Measurements from ENCODE around the gene LZTFL1.

The LZTFL1 gene

GRCh38 chr3:45841757-45842491 lies at the start of gene LZTFL1:
TSS of gene LZTFL1 (minus strand) at chr3:45842119. CDS start at chr3:45841991, 128 bp downstream.
- peak; percentile 92 for DNase-seq

GRCh38 chr3:45890405-45890804 lies 48.5 kb upstream of the LZTFL1 start:
- DNase-seq: no peak

GRCh38 chr3:45889337-45889736 lies 47.4 kb upstream of the LZTFL1 start:
- no peak for DNase-seq

GRCh38 chr3:45887759-45888511 lies 46.0 kb upstream of the LZTFL1 start:
- no peak for DNase-seq

- no peak for DNase-seq
These were observed 45.4 kb upstream of the LZTFL1 start for GRCh38 chr3:45887285-45887684.

- DNase-seq: no peak
These were observed 44.2 kb upstream of the LZTFL1 start, which contains the start of gene CCR9 for GRCh38 chr3:45885979-45886705. TSS of gene CCR9 (plus strand) at chr3:45886543. CDS start at chr3:45894934, 8,391 bp downstream.

GRCh38 chr3:45884368-45885201 lies 42.7 kb upstream of the LZTFL1 start:
- DNase-seq: no peak

GRCh38 chr3:45881078-45882022 lies 39.4 kb upstream of the LZTFL1 start:
- DNase-seq: peak; percentile 70

GRCh38 chr3:45880725-45881077 lies 38.8 kb upstream of the LZTFL1 start:
- DNase-seq: no peak

- DNase-seq: no peak
These were observed 36.2 kb upstream of the LZTFL1 start for GRCh38 chr3:45878124-45878523.

- no peak for DNase-seq
These were observed 32.9 kb upstream of the LZTFL1 start for GRCh38 chr3:45874677-45875346.

GRCh38 chr3:45873638-45874037 lies 31.7 kb upstream of the LZTFL1 start:
- DNase-seq: no peak

GRCh38 chr3:45873036-45873435 lies 31.1 kb upstream of the LZTFL1 start:
- DNase-seq: no peak

- no peak for DNase-seq
These were observed 30.6 kb upstream of the LZTFL1 start for GRCh38 chr3:45872569-45872968.

- DNase-seq: no peak
These were observed 29.9 kb upstream of the LZTFL1 start for GRCh38 chr3:45871780-45872179.

GRCh38 chr3:45870099-45870498 lies 28.2 kb upstream of the LZTFL1 start:
- no peak for DNase-seq

GRCh38 chr3:45869638-45870037 lies 27.7 kb upstream of the LZTFL1 start:
- DNase-seq: no peak

- no peak for DNase-seq
These were observed 26.7 kb upstream of the LZTFL1 start for GRCh38 chr3:45868650-45869049.

- DNase-seq: no peak
These were observed 26.3 kb upstream of the LZTFL1 start for GRCh38 chr3:45868213-45868612.

- no peak for DNase-seq
These were observed 23.6 kb upstream of the LZTFL1 start for GRCh38 chr3:45865563-45865962.
